HK-2 (cell line): ENCODE measurements around the gene CASZ1.

Experiments
- DNase-seq: peaks from one replicate; pipeline ENCODE4 v3.0.0-alpha.2; 2018; ENCODE audit not compliant: unreplicated experiment

Gene CASZ1

DNA sequence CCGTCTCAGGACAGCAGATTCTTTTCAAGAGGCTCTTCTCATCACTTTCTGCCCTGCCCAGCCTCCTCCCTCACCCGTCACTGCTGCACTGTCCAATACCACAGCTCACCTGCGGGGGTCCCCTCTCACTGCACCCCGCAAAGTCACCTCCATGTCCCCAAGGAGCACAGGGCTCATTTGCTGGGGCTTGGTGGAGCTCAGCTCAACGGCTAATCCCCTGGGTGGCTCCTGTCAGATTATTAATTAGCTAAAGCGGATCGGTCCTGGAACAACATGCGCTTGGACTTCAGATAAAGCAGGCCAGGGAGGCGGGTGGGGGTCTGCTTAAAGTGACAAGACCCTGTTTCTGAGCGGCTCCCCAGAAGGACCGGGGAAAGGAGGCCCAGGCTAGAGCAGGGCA, 43.1 kb downstream of the CASZ1 start:
- DNase-seq, result no peak

DNA sequence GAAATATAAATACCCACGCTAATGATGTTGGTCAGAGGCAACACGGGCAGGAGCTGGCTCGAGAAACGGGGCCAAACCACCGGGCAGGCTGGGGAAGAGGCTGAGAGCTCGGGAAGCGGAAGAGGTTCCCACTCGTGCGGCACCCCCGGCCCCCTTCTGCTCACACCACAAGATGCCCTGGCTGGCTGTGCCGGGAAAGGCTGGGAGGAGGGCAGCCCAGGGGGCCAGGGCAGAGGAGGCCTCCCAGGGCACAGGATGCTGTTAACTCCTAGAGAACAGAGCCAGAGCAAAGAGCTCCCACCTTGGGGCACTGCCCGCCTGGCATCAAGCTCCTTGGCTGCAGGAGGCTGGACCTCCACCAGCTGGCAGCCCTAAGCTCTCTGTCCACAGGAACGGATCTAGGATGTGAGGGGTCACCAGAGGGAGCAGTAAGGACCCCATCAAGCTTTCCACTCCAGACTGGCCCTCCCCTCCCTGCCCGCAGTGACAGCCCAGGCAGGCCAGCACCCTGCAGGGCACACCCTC, 44.8 kb downstream of the CASZ1 start:
- DNase-seq, result no peak

DNA sequence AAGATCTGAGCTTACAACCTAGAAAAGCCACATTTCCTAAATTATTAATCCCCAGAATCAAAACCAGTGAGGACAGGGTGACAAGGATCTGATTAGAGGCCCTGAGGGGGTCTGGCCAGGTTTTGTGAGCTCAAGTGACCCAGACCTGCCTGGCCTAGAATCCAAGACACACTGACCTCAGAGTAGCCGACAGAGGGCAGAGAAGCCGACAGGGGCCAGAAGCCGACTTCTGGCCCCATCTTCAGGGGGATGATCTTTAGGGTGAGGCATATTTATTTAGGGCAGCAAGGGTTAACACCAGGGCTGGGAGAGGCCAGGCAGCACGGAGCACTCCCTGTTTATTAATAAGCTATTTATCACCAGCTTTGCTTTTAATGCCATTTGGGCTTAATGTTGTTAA, 45.3 kb downstream of the CASZ1 start:
- DNase-seq, result no peak

DNA sequence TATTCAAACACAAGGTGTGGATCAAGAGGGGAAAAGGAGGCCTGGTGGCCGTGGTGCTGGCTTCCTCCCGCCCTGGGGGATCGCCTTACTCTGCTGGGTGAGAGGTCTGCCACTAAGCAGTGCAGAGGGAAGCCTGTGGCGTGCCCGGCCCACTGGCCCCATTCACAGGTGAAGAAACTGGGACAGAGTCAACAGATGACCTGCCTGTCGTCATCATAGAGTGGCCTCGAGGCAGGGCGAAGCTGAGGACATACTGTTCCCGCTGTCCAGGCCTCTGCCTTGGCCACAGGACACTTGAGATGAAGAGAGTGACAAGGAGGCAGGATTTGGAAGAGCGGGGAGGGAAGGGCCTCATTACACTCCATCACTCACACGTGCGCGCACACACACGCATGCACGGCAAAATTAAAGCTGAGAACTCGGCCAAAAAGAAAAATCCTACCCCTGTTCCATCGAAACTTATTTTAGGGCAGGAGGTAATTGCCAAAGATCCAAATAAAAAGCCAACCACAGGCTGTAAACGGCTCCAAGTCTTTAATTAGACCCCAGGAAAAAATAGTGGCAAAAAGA, 50.5 kb downstream of the CASZ1 start:
- no peak for DNase-seq

DNA sequence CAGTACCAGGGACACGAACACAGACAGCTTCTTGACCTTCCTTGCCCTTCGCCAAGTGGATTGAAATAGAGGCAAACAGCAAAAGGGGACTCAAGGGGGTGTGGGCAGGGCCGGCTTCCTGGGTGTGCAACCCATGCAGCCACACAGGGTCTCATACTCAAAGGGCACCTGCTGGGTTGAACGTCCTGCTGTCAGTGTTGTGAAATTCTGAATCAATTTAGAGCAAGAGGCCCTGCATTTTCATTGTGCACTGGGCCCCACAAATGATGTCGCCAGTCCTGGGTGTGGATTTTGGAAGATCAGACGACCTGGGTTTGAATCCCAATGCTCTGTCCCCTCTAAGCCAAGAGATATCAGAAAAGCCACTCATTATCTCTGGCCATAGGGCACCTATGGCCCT, 51.1 kb downstream of the CASZ1 start:
- no peak for DNase-seq

DNA sequence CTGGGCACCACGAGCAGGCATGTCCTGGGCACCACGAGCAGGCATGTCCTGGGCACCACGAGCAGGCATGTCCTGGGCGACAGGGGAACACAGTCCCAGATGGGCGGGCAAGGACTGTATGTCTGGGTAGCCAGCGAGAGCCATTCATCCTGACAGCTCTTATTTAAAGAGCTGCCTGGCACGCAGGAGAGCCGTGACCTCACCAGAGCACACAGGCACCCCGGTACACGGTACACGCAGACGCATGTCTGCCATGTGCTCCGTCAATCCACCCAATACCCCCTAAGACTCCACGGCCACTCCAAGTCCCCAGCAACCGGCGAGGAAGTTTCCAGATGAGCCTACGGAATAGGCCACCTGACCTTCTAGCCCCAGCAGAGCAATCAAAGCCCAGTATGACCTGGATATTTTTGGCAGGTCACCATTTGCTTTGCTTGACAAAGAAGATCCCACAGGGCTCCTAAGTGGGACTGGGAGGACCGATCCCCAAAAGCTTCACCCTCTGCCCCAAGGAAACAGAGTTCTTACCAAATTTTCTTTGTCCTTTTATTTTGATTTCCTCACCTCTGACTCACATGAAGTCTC, 51.7 kb downstream of the CASZ1 start:
- no peak for DNase-seq

DNA sequence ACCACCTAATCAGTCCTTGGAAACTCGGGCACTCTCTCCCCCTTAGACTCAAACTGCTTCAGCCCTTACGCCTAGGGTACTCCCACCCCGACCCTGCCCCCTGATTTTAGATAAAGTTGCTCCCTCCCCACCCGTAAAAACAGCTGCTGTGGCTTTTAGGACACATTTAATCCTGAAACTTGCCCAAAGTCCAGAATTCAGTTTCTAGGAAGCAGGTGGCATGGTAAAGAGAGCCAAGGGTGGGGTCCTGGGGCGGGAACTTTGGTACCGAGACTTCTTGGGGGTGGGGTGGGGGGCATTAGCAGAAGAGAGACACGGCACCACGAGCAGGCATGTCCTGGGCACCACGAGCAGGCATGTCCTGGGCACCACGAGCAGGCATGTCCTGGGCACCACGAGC, 52.4 kb downstream of the CASZ1 start:
- no peak for DNase-seq

DNA sequence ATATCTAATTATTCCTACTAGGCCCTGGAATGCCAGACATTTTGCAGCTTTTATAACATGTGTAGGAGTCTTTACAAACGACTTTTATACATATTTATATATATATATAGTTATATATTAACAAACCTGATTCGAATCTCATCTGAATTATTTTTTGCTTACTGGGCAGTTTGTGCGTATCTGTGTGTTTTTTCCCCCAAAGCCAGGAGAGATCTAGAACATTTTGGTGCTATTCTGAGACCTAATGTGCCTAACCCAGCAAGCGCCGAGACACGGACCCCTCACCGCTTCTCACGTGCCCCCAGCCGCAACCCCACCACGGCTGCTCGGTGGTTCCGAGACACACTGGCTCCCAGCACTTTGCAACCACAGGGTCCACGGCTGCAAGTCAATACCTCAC, 54.8 kb downstream of the CASZ1 start:
- DNase-seq, result no peak

DNA sequence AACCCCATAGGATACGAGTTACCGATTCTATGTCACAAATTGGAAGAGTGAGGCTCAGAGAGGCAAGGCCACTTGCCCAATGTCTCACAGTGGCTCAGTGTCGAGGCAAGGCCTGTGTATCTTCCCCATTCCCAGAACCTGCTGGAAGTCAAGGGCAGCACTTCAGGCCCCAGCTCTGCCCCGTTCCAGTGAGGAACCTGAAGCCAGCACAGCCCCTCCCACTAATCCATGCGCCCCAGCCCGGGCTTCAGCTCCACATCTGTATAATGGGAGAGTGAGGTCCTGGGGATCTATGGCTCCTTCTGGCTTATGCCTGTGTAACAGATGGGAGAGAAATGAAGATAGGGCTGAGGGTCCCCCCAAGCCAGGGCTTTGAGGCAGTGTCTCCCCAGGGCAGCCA, 56.3 kb downstream of the CASZ1 start:
- no peak for DNase-seq

DNA sequence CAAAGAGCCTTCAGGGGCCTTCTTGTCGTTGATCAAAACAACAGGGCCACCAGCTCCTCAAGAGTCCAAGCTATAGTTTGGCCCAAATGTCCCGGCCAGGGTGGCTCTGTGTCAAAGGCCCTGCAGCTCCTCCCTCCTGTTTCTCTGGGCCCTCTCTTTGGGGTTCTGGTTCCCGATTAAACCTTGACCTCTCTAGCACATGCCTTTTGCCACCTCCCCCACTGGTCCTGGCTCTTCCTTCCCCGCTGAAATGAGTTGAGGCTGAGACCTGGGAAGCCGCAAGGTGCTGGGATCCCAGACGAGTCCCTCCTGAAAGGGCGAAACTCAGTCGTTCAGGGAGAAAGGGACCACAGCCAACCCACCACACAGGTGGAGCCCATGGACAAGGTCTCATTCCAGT, 56.9 kb downstream of the CASZ1 start:
- no peak for DNase-seq

DNA sequence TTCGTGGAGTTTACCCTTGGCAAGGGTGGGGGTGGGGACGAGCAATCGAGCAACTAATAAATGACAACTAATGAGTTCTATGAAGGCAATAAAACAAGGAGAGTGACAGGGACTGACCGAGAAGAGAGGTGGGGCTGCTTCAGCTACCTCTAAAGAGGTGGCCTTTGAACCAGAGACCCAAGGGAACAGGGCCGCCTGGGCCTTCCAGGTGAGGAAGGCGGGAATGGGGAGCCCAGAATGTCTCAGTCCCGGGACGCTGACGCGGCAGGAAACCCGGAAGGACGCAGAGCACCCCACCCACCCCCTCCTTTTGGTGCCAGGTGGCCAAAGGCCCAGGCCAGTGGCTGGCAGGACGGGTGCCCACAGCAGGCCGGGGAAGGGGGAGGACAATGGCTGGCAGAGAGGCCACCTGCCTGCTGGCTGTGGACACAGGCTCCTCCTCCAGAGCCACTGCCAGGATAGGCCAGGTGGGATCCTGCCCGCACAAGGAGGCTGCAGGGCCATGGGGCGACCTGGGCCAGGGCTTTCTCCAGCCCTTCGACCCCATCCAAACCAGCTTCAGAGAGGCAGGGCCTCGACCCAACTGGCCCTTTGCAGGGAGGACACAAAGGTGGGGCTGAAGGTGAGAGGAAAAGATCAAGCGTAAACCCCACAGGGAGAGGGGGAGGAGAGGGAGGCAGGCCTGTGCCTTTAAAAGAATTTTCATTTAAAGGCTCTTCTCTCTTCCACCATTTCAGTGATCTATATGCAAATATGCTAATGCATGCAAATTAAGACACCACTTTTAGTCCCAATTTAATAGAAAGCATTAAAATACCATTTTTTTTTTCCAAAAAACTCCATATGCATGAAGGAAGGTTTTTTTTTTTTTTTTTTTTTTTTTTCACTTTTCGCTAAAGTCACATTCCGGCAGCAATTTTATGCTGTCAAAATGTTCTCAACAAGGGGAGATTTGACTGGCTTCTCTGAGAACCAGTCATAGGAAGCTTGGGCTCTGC, 58.1 kb downstream of the CASZ1 start:
- DNase-seq, result no peak

DNA sequence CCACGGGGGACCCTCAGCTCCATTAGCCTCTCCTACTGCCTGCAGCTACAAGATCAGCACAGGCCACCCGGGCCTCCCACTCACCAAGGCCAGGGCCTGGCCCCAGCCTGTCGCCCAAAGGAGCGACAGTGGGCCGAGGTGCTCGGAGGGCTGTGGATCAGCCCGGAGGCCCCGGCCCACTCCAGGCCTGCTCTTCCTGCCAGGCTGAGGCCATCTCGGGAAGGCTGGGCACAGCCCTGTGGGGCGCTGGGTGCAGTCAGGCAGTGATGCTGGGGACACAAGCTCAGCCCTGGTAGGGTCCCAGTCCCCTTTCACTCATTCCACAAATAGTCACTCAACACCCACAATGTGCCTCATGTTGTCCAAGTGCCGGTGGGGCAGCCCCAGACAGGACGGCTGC, 58.8 kb downstream of the CASZ1 start:
- DNase-seq, result no peak

DNA sequence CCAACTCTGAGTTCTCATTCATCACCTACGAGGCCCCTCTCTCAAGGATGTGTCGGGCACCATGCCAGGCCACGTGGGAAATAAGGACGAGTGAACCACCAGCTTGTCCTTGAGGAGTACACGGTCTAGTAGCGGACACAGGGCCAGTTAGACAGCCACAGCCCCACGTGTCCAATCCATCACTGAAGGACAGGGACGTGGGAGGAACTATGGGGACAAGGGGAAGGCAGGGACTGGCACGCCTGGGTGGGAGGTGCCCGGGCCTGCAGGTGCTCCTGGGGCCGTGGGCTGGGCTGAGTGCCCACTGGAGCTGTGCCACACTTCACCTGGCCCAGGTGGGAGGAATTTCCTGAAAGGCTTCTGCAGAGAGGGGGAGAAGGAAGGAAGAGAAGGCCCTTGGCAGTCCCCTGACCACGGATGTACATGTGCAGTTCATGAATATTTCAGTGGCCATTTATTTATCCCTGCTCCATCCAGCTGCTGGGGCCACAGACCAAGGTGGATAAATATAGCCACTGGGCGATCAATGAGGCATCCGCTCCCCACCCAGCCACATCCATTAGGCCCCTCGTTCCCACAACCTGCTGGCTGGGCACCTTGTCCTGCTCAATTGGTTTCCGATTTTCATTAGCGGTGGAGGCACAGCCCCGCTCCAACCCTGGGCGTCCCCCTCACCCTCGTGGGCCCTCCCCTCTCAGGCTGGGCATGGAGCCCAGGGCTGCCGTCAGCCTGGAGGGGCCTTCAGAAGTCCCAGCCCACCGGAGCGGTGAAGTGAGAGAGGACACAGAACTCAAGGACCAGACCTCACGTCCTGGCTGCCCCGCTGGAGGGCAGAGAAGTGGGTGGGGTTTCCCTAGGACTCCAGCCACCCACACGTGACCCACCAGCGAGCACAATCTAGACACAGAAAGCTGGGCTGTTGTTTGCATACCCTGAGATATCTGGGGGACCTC, 59.5 kb downstream of the CASZ1 start:
- DNase-seq, result no peak

DNA sequence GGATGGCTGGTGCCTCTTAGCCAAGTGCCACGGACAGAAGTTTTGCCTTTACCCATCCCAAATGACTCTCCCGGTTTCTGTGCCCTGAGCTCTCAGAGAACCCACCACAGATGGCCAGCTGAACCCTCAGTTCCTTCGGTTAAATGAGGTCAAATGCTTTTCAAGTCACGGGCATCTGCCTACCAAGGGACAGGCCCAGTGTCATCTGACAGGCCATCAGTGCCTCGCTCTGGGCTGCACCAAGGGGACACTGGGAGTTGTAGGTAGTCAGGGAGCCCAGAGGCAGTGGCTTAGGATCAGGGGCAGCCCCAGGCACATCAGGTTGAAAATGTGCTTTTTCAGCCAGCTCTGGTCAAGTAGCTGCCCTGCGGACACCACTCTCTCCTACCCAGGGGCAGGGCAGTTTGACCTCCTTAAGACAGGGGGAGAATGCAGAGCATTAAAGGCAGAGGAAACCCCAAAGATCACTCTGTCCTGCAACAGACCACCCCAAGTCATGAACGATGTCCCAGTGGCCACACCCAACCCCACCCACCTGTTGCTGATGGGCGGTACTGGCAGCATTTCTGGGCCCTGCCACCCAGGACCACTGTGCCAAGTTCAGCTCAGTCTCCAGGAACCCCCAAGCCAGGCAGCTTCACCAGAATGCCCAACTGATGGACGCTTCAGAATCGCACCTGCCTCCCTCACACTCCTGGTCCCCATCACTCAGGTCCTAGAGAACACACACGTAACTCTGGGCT, 60.7 kb downstream of the CASZ1 start:
- no peak for DNase-seq

DNA sequence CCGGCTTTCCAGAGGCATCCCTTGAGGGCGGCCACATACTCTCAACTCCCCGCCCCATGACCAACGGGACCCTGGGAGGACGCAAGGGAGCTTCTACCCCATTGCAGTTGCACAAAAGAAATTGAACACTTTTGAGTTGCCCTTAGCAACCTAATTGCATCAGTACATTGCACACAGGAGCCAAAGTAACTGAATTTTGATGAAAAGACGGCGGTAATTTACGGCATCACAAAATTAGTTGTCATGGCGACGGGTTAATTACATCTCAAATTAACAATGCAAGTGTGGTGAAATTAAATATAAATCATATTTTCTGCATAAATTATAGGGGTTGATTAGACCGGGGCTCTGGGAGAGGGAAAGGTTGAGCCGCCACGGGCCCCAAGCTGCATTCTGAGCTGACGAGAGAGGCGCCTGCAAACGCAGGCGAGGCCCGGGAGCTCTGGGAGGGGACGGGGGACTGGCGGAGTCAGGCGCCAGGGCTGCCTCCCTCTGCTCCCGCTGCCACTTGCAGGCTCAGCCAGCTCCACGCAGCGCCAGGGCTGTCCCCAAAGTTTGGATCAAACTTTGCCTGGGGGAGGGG, 61.4 kb downstream of the CASZ1 start:
- no peak for DNase-seq

DNA sequence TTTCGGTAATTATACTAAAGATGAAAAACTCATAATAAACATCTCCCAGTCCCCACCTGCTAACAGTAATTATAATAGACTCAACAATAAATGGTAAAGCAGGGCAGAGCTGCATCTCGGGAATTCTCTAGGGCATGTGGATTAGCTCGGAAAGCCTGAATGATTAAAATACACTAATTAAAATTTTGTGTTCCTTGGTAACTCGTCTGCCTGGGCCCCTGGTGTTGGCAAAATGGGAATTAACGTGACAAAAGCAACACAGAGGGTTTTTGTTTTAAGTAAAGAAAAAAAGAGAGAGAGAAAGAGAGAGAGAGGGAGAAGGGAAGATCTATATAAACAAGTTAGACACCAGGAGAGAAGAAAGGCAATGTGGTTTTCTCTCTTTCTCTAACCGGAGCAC, 62.1 kb downstream of the CASZ1 start:
- DNase-seq, result no peak

DNA sequence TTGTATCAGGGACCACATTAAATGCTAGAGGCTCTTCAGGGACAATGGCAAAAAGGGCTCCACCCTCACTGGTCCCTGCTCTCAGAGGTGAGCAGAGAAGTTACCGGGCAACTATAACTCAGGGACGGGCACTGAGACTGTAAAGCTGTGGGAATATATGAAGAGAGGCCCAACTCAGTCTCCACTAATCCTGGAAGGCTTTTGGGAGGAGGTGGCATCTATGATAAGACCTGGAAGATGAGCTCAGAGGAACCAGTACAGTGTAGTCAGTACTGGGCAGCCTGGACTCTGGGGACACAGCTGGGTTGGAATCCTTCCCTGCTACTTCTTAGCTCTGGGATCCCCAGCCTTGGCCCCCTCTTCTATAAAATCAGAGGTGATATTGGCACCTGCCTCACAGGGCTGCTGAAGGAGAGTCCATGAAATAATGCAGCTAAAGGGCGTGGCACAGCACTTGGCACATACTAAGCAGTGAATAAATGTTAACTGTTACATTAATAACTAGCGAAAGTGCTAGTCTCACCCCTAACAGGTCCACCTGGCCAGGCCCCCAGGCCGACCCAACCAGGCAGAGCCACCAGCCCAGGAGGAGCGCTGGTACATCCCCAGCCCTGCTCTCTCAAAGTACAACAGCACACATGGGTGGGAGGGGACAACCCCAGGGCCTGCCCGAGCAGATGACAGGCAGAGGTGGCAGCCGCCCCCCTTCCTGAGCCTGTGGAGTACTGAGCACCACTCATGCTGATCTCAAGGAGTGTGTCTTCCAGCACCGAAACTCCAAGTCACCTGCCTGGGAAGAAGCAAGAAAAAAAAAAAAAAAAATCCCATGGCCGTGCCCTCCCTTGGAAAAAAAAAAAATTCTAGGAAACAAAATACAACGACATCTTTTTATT, 62.7 kb downstream of the CASZ1 start:
- no peak for DNase-seq

DNA sequence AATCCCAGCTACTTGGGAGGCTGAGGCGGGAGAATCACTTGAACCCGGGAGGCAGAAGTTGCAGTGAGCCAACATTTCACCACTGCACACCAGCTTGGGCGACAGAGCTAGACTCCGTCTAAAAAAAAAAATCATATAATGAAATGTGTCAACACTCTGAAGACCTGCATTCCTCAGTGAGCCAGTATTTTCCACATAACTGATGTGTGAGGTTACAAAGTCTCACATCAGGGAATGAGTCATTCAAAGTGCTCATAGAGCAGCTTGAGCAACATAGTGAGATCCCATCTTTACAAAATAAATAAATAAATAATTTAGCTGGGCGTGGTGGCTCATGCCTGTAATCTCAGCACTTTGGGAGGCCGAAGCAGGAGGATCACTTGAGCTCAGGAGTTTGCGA, 65.5 kb downstream of the CASZ1 start:
- no peak for DNase-seq

DNA sequence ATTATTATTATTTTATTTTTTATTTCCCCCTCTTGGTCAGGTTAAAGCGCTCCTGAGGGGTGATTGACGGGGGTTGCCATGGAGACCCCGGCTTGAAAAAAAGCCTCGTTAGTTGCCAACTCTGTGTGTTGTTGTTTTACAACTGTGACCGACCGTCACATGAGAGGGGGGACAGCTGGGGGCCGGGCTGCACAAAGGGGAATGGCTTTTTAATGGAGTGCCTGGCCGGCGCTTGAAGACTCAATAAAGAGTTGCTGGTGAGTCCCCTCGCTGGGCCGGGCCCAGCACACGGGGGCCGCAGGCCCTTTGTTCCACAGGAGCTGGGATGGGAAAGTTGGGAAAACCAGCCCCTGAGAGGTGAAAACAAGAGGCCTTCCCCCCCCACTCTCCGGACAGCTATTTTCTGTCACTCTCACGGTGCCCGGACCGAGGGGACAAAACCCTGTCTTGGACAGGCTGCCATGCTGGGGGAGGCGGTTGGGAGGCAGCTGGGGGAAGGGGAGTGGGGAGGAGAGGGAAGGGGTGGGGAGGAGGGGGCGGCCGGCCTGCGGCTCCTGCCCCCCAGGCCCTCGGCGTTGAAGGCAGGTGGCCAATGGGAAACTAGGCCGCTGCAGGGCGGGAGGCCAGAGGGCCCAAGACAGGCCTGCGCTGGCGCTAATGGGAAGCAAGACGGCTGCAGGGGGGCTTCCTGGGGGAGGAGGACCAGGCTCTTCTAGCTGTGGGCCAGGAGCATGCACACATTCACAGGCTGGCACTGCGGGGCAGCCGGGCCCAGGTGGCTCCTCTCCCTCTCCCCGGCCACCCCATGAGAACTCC, 67.6 kb downstream of the CASZ1 start:
- no peak for DNase-seq
